ENCODE results near the gene SPECC1. TPM values are rescaled to one million over a fixed set of nuclear protein-coding genes. Genes with fewer than 3 reads are reported as not detected.

The SPECC1 gene
- total and polyA plus RNA-seq, 9 of the 15 experiments (the other 6 are each of a cell fraction or from before 2014, with no cell fraction given): 2.4 to 19.6 (median 14.7) TPM

DNA sequence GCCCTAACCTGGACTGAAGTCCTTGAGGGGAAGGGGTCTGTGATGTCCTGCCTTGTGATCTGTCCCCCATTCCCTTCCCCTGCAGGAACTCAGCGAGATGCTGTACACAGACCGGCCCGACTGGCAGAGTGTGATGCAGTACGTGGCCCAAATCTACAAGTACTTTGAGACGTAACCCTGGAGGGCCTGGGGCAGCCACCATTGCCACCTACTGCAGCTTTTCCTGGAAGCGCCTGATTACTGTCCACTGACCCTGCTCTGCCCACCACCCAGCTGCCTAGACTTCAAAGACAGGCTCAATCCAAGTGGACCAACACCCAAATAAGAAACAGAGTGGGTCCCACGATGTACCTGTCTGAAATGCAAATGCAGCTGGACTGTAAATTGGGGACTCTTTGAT, 304.7 kb downstream of the SPECC1 start:
- no peak overlapping the region for H3K4me2 ChIP-seq (ENCODE audit: insufficient read depth, low read length)
- no TSS peak for BruUV-seq (replicated peaks)
- H3K9me3 ChIP-seq (replicated peaks; ENCODE audit: control insufficient read depth, insufficient read depth, low read depth, low read length): no peaks in the 10 kb centered on the region
- no peaks in the 10 kb centered on the region for H3K79me2 ChIP-seq (ENCODE audit: control insufficient read depth, insufficient read depth, low read length)
- no peaks in the 10 kb centered on the region for H3K9me1 ChIP-seq (ENCODE audit: control insufficient read depth, insufficient read depth, low read length)
- no peak for ATAC-seq
- ChIA-PET CTCF (ENCODE audit: low intra/inter-chr PET ratio) (no interaction called here), POLR2A (no interaction called here)
- no peaks in the 10 kb centered on the region for H4K20me1 ChIP-seq (replicated peaks; ENCODE audit: control insufficient read depth, insufficient read depth, low read length)
- H3K4me1 ChIP-seq (replicated peaks in 1 of 2; ENCODE audit: control insufficient read depth in 2 of 2, insufficient read depth in 2 of 2, low read length in 2 of 2): no peaks in the 10 kb centered on the region
- no peak overlapping the region for H3K4me3 ChIP-seq
- no peak overlapping the region for H2AFZ ChIP-seq (ENCODE audit: low read depth, low read length)
- no peak overlapping the region for H3K27ac ChIP-seq (ENCODE audit: extremely low read depth, low read depth, low read length)
- no peak overlapping the region for H3K9ac ChIP-seq (ENCODE audit: insufficient read depth in 1 of 2, low read depth in 2 of 2, low read length in 2 of 2)
- H3K36me3 ChIP-seq (ENCODE audit: control insufficient read depth, insufficient read depth, low read length): no peaks in the 10 kb centered on the region
- no peak for DNase-seq (ENCODE audit: extremely low read depth in 1 of 4, low spot score in 3 of 4)
- H3K27me3 ChIP-seq (ENCODE audit: control insufficient read depth in 2 of 2, insufficient read depth in 2 of 2, low read length in 2 of 2): no peaks in the 10 kb centered on the region
- in situ Hi-C loops (cut with MboI): loop anchor here (10.0 kb wide), 2 partner anchors 189 to 319 kb away; no protein-coding TSS in a partner anchor
- 13% methylated on average over 1 of the region's 7 CpGs for WGBS (ENCODE audit: insufficient coverage, low coverage, missing lambda C conversion rate)
- no peak for FAIRE-seq
- intact Hi-C loops (cut with micrococcal nuclease): no loop called here
- TF ChIP-seq ARID2 (IDR thresholded peaks at IDR 0.05) (no peak), MCM3 (IDR thresholded peaks at IDR 0.05) (no peak), STAG1 (CRISPR knock-in tag; IDR thresholded peaks at IDR 0.05; ENCODE audit: borderline replicate concordance) (no peak), HDAC6 (IDR thresholded peaks at IDR 0.05; ENCODE audit: low read depth, low read length) (no peak), ZNF384 (IDR thresholded peaks at IDR 0.05; ENCODE audit: low read depth, low read length) (no peak), ETV1 (tag; conservative IDR thresholded peaks at IDR 0.05; ENCODE audit: low read depth) (no peak), ZNF778 (CRISPR knock-in tag; IDR thresholded peaks at IDR 0.05) (no peak), NFE2L1 (tag; IDR thresholded peaks at IDR 0.05; ENCODE audit: borderline replicate concordance, low read depth) (no peak), CEBPG (CRISPR knock-in tag; IDR thresholded peaks at IDR 0.05) (no peak), CEBPG (tag; conservative IDR thresholded peaks at IDR 0.05 in 1 of 2, IDR thresholded peaks at IDR 0.05 in 1 of 2) (no peak)
- TF ChIP-seq, protein P1, sequence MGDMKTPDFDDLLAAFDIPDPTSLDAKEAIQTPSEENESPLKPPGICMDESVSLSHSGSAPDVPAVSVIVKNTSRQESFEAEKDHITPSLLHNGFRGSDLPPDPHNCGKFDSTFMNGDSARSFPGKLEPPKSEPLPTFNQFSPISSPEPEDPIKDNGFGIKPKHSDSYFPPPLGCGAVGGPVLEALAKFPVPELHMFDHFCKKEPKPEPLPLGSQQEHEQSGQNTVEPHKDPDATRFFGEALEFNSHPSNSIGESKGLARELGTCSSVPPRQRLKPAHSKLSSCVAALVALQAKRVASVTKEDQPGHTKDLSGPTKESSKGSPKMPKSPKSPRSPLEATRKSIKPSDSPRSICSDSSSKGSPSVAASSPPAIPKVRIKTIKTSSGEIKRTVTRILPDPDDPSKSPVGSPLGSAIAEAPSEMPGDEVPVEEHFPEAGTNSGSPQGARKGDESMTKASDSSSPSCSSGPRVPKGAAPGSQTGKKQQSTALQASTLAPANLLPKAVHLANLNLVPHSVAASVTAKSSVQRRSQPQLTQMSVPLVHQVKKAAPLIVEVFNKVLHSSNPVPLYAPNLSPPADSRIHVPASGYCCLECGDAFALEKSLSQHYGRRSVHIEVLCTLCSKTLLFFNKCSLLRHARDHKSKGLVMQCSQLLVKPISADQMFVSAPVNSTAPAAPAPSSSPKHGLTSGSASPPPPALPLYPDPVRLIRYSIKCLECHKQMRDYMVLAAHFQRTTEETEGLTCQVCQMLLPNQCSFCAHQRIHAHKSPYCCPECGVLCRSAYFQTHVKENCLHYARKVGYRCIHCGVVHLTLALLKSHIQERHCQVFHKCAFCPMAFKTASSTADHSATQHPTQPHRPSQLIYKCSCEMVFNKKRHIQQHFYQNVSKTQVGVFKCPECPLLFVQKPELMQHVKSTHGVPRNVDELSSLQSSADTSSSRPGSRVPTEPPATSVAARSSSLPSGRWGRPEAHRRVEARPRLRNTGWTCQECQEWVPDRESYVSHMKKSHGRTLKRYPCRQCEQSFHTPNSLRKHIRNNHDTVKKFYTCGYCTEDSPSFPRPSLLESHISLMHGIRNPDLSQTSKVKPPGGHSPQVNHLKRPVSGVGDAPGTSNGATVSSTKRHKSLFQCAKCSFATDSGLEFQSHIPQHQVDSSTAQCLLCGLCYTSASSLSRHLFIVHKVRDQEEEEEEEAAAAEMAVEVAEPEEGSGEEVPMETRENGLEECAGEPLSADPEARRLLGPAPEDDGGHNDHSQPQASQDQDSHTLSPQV (IDR thresholded peaks at IDR 0.05): no peak
- TF ChIP-seq, protein P2, sequence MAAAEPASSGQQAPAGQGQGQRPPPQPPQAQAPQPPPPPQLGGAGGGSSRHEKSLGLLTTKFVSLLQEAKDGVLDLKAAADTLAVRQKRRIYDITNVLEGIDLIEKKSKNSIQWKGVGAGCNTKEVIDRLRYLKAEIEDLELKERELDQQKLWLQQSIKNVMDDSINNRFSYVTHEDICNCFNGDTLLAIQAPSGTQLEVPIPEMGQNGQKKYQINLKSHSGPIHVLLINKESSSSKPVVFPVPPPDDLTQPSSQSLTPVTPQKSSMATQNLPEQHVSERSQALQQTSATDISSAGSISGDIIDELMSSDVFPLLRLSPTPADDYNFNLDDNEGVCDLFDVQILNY (CRISPR knock-in tag; IDR thresholded peaks at IDR 0.05): no peak
- TF ChIP-seq, protein P3, sequence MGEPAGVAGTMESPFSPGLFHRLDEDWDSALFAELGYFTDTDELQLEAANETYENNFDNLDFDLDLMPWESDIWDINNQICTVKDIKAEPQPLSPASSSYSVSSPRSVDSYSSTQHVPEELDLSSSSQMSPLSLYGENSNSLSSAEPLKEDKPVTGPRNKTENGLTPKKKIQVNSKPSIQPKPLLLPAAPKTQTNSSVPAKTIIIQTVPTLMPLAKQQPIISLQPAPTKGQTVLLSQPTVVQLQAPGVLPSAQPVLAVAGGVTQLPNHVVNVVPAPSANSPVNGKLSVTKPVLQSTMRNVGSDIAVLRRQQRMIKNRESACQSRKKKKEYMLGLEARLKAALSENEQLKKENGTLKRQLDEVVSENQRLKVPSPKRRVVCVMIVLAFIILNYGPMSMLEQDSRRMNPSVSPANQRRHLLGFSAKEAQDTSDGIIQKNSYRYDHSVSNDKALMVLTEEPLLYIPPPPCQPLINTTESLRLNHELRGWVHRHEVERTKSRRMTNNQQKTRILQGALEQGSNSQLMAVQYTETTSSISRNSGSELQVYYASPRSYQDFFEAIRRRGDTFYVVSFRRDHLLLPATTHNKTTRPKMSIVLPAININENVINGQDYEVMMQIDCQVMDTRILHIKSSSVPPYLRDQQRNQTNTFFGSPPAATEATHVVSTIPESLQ (CRISPR knock-in tag; IDR thresholded peaks at IDR 0.05): no peak
- TF ChIP-seq, protein P4, sequence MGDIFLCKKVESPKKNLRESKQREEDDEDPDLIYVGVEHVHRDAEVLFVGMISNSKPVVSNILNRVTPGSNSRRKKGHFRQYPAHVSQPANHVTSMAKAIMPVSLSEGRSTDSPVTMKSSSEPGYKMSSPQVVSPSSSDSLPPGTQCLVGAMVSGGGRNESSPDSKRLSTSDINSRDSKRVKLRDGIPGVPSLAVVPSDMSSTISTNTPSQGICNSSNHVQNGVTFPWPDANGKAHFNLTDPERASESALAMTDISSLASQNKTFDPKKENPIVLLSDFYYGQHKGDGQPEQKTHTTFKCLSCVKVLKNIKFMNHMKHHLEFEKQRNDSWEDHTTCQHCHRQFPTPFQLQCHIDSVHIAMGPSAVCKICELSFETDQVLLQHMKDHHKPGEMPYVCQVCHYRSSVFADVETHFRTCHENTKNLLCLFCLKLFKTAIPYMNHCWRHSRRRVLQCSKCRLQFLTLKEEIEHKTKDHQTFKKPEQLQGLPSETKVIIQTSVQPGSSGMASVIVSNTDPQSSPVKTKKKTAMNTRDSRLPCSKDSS (IDR thresholded peaks at IDR 0.05; ENCODE audit: low read depth, partially characterized antibody): no peak
